Lower leg skin (tissue), 3 donors: ENCODE data around the gene CYRIA.

ENCODE experiments used
- POLR2A ChIP-seq, 2 donors: fragments of 450-650 bp; IDR thresholded peaks; one replicate each; pipeline ENCODE4 v1.6.1; 2016 to 2017; ENCODE audit warnings: antibody characterized with exemption in 2 of 2, mild to moderate bottlenecking in 1 of 2, moderate library complexity in 1 of 2
- TF ChIP-seq, protein P1 (sequence below), 3 donors: fragments of 450-650 bp; IDR thresholded peaks; one replicate each; pipeline ENCODE4 v1.5.1; 2016; ENCODE audit warnings: antibody characterized with exemption in 3 of 3, mild to moderate bottlenecking in 3 of 3, moderate library complexity in 2 of 3

DNA sequence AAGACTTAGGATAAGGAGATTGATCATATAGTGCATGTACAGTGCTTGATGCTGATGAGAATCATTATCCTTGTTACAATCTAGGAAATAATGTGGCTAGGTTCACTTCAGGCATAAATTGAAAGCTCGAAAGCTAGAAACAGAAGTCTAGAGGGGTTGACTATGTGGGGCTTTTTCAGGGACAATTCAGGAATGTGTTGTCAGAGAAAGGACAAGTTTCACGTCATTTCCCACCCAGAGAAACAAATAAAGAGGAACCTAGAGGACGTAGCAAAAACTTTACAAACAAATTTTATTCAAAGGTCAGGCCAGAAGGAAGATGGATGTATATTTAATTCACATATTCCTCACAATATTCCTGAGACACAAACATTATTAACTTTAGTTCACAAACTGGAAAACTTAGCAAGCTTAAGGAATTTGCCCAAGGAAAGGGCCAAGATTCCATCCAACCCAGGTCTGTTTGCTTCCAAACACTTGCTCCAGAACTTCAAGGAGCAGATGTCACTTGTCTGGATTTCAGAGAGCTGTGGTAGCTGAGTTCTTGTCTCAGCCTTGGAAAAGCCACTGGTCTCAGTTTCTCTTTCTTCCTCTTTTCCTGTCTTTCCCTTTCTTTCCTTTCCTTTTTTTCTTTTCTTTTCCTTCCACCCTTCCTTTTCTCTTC is 7.4 kb downstream of the CYRIA start:
- TF ChIP-seq, protein P1, sequence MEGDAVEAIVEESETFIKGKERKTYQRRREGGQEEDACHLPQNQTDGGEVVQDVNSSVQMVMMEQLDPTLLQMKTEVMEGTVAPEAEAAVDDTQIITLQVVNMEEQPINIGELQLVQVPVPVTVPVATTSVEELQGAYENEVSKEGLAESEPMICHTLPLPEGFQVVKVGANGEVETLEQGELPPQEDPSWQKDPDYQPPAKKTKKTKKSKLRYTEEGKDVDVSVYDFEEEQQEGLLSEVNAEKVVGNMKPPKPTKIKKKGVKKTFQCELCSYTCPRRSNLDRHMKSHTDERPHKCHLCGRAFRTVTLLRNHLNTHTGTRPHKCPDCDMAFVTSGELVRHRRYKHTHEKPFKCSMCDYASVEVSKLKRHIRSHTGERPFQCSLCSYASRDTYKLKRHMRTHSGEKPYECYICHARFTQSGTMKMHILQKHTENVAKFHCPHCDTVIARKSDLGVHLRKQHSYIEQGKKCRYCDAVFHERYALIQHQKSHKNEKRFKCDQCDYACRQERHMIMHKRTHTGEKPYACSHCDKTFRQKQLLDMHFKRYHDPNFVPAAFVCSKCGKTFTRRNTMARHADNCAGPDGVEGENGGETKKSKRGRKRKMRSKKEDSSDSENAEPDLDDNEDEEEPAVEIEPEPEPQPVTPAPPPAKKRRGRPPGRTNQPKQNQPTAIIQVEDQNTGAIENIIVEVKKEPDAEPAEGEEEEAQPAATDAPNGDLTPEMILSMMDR (IDR thresholded peaks at IDR 0.05), result no peak
- no peak for TF ChIP-seq POLR2A (IDR thresholded peaks at IDR 0.05)
